ENCODE data around the gene SP100.

- no peak for TF ChIP-seq CTCF (IDR thresholded peaks at IDR 0.05)
- TF ChIP-seq POLR2A (IDR thresholded peaks at IDR 0.05) = no peak
- no peak for TF ChIP-seq POLR2AphosphoS5 (IDR thresholded peaks at IDR 0.05; ENCODE audit: insufficient read depth in 1 of 2, low read depth in 1 of 2)
Measured at GRCh38 chr2:230447036-230447435, 31.0 kb downstream of the SP100 start.

Data from vagina (tissue), 2 donors.